Fibroblast of villous mesenchyme (primary cell): Measurements from ENCODE around the gene IFI44. TPM values are rescaled to one million over a fixed set of nuclear protein-coding genes. Genes with fewer than 3 reads are reported as not detected.

Experiments
- DNase-seq: peaks from one replicate; pipeline ENCODE4 v3.0.0-alpha.2; 2010; ENCODE audit warnings: low read depth
- H3K4me3 ChIP-seq: 2 replicates; pipeline ENCODE4 v1.5.1; 2011; ENCODE audit warnings: low read depth, mild to moderate bottlenecking, low read length
- CTCF ChIP-seq: IDR thresholded peaks from 2 replicates; pipeline ENCODE4 v1.5.1; 2012; ENCODE audit warnings: low read depth, mild to moderate bottlenecking, low read length; ENCODE audit not compliant: insufficient read depth
- total RNA-seq: library from RNA; depleted of rRNA; stranded (reverse); fragments of >200 nt; gene quantifications from 2 replicates; pipeline ENCODE4 v1.2.3, GENCODE V29; 2012

Gene IFI44
- total RNA-seq, 1 donor = 4.7 TPM

GRCh38 chr1:78622548-78622947, 27.1 kb upstream of the IFI44 start:
- TF ChIP-seq CTCF = no peak
- DNase-seq = no peak
- no peak overlapping the region for H3K4me3 ChIP-seq

- TF ChIP-seq CTCF = no peak
- no peak for DNase-seq
These were observed 25.6 kb upstream of the IFI44 start for GRCh38 chr1:78624035-78624434.

GRCh38 chr1:78627321-78627720, 22.3 kb upstream of the IFI44 start:
- no peak overlapping the region for H3K4me3 ChIP-seq
- TF ChIP-seq CTCF = no peak
- DNase-seq = no peak

More at GRCh38 chr1:78624035-78624434, 25.6 kb upstream of the IFI44 start:
- H3K4me3 ChIP-seq = no peak overlapping the region

- no peak for TF ChIP-seq CTCF
- DNase-seq = no peak
- H3K4me3 ChIP-seq = no peak overlapping the region
These were observed 19.0 kb upstream of the IFI44 start for GRCh38 chr1:78630600-78630999.

- no peak for TF ChIP-seq CTCF
- DNase-seq = no peak
- no peak overlapping the region for H3K4me3 ChIP-seq
These were observed 16.4 kb upstream of the IFI44 start for GRCh38 chr1:78633209-78633608.

GRCh38 chr1:78640462-78640861, 9.2 kb upstream of the IFI44 start:
- no peak for TF ChIP-seq CTCF
- DNase-seq = no peak
- no peak overlapping the region for H3K4me3 ChIP-seq

GRCh38 chr1:78641558-78641957, 8.1 kb upstream of the IFI44 start:
- TF ChIP-seq CTCF = no peak
- DNase-seq = no peak
- no peak overlapping the region for H3K4me3 ChIP-seq
